ENCODE data around the gene P3H3.

Gene P3H3

DNA sequence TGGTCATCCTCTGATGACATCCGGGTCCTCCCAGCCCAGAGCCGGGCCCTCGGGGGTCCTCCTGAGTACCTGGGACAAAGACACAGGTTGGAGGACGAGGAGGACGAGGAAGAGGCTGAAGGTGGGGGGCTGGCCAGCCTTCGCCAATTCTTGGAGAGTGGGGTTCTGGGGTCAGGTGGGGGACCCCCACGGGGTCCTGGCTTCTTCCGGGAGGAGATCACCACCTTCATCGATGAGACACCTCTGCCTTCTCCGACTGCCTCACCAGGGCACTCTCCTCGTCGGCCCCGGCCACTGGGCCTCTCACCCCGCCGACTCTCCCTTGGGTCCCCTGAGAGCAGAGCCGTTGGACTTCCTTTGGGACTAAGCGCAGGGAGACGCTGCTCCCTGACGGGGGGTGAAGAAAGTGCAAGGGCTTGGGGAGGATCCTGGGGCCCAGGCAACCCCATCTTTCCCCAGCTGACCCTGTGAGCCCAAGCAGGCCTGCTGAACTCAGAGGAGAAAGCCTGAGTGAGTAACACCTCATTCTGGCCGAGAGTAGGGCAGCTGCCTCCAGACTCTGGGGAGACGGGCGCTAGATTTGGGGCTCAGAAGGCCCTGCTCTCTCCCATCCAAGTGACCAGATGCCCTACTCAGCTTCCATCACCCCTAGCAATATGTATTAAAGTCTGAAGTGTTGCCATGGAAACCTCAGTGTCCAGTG, 1.3 kb upstream of the P3H3 start:
- DNase-seq, result no peak

DNA sequence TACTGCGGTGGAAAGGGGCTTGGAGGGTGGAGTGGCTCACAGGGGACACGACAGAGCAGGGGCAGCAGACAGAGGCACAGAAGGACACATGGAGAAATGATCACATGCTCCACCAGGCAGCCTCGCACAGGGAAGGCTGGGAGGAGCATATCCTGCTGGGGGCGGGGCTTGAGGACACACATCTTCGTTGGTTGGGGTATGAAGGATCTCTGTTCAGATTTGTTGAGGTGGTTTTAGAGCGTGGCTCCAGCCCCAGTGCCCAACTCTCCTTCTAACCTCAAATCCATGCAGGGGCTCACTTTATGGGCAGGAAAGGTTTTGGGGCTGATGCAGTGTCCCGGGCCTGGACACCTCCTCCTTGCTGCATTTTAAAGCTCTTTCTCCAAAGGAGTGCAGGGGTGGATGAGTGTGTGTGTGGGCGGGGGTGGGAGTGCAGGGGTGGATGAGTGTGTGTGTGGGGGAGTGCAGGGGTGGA, 733 bp upstream of the P3H3 start:
- DNase-seq, result peak; percentile 90

GRCh38 chr12:6828781-6829535, 751 bp downstream of the P3H3 start:
- DNase-seq, result peak; percentile 85

DNA sequence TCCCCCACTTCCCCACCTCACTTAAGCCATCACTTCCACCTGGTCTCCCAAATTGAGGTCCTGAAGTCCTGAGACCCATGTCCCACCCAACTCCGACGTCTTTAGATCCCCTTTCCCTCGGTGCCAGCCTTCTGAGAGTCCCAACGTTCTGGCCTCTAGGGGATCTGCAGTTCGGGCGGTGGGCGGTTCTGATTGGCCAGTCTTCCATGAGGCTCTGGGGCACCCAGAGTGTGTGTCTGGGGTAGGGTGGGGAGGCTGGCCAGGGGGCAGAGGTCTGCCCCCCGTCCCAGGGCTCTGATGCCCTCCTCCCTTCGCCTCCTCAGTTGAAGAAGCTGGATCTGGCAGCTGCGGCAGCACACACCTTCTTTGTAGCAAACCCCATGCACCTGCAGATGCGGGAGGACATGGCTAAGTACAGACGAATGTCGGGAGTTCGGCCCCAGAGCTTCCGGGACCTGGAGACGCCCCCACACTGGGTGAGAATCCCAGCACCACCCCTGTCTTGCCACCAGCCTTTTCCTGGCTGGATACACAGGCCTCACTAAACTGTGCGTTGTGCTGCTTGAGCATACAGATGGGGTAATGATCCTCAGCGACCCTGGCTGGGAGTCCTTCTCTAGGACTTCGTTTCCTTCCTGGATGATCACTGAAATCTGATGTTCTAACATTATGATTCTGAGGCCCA, 1.5 kb downstream of the P3H3 start:
- no peak for DNase-seq

- no peak for DNase-seq
Observed at GRCh38 chr12:6830286-6830890, 2.2 kb downstream of the P3H3 start.

DNA sequence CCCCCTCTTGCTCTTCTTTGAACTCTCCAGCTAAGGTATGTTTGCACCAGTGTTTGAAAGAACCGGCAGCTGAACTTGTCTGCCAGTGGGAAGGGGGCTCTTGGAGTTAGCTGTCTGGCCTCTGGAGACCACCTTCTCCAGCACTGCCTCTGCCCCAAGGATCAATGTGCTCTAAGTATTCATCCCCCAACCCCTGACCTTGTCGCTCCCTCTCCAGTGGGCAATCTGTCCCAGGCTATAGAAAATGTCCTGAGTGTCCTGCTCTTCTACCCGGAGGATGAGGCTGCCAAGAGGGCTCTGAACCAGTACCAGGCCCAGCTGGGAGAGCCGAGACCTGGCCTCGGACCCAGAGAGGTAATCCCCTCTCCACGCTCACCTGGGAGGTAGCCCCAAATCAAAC, 2.8 kb downstream of the P3H3 start:
- no peak for DNase-seq

GRCh38 chr12:6831450-6831995, 3.3 kb downstream of the P3H3 start:
- DNase-seq, result no peak

- DNase-seq, result no peak
Observed at GRCh38 chr12:6832125-6832524, 3.9 kb downstream of the P3H3 start.

- DNase-seq, result no peak
Observed at GRCh38 chr12:6833189-6833890, 5.1 kb downstream of the P3H3 start.

DNA sequence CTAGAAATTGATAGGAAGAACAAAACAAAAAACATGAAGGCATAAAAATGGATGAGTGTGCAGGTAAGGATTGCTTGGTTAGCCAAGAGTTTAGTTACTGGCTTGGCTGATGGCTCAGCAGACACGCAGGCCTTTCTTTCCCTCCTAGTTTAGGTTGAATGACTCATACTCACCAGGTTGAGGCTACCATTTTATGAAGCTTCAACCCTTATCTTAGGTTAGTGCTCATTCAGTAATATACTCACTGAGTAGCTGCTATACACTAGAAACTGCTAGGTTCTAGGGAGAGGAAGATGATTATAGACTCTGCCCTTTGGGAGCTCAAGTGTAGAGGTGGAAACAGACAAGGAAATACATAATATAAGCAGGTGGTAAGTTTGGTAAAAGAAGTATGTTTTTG, 6.0 kb downstream of the P3H3 start:
- no peak for DNase-seq

GRCh38 chr12:6834873-6835272, 6.7 kb downstream of the P3H3 start:
- DNase-seq, result no peak

DNA sequence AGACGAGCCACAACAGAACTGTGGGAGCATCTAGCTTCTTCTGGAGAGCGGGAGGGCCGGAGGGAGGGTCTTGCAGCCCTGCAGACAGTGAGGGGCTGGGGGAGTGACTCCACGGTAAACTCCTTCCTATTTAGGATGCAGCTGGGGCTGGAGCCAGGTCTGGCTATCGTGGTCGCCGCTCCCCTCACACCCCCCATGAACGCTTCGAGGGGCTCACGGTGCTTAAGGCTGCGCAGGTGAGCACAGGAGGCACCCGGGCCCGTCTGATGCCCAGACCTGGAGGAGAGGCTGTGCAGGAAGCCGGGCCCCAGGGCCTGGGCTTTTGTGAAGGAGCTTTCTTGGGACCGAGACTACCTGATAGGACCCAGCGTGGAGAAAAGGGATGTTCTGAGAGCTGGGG, 8.6 kb downstream of the P3H3 start:
- no peak for DNase-seq

DNA sequence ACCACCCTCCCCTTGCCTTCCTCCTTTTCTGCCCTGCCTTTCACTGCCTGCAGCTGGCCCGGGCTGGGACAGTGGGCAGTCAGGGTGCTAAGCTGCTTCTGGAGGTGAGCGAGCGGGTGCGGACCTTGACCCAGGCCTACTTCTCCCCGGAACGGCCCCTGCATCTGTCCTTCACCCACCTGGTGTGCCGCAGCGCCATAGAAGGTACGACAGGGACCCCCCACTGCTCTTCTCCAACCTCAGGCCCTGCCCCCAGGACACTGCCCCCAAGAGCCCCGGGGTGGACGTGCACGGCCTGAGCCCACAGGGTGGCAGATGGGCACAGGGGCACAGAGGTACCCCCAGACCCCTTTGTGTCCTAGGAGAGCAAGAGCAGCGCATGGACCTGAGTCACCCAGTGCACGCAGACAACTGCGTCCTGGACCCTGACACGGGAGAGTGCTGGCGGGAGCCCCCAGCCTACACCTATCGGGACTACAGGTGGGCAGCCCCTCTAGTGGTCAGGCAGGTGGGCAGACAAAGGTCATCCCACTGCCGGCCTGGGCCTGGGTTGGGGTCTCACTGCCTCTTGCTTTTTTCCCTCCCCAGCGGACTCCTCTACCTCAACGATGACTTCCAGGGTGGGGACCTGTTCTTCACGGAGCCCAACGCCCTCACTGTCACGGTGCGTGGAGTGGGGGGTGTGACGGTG, 9.3 kb downstream of the P3H3 start:
- no peak for DNase-seq

GRCh38 chr12:6838854-6839253, 10.6 kb downstream of the P3H3 start:
- no peak for DNase-seq

DNA sequence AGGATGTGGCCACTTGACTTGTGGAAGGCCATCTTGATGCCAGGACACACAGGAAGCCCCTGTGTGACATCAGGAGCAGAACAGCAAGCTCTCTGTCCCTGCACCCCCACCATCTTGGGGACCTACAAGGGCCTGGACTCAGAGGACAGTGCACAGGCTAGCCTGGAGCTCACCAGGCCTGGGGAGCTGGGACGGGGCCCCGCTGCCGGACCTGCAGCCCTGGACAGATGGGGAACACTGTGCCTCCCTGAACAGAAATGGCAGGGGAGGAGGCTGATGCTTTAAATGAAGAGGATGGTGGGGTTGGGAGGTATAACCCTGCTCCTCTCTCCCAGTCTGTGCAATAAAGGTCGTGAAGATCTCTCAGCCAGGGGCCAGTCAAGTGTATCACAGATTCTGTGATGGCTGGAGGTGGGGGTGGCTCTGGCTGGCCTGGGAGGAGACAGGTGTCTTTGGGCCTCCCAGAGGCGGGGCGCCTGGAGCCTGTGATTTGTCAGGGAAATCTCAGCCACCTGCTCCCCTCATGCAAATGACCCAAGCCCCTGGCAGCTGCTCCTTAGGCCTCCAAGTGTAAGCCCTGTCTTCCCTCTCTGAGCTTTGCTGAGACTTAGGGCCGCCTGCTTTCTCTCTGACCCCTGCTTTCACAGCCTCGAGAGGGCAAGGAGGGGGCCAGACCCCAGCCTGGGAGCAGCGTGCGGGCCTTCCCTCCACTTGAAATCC, 11.4 kb downstream of the P3H3 start:
- peak; percentile 73 for DNase-seq

DNA sequence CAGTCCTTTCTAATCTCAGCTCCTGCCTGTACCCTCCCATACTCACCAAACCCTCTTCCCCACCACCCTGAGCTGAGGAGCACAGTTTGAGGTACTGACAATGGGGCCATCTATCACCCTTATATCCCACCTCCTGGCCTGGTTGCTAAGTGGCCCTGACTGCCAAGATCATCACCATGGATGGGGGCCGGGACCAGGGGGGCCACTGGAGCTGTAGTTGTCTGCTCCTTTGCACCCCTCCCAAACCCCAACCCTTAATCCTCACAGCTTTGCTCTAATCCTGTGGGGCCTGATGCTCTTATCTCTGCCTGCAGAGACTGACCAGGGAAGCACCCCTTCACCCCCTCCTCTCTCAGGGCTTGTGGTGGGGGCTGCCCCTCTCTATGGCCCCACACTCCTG, 12.1 kb downstream of the P3H3 start:
- DNase-seq, result no peak

DNA sequence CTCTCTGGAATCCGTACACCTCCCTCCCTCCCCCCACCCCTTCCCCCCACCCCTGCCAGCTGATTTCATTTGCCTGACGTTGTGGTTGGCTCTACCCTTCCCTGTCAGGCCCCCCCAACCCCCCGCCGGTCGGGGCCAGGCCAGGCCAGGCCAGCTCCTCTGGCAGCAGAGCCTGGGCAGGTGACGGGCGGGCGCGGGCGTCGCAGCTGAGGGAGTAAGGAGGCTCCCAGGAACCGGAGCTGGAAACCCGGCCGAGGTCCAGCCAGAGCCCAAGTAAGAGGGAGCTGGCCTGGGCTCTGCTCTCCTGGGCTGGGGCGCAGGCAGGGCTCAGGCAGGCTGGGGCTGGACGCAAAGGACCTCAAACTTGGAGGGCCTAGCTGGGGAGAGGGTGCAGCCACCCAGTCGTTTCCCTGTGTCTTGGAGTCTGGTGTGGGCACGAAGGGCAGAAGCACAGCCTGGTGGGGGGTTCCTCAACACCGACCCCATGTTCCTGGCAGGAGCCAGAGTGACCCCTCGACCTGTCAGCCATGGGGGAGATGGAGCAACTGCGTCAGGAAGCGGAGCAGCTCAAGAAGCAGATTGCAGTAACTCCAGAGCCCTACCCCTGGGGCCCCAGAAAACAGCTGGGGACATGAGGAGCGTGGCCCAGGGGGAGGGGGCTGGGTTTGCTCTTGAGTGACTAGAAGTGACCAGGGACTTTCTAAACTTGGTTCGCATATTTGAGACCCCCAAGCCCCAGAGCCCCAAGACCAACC, 12.7 kb downstream of the P3H3 start, which contains the start of gene GNB3:
GNB3 (plus strand) TSS at position 165 of the 755 bp plus-strand sequence; CDS start at position 528, 363 bp downstream.
- DNase-seq, result peak; percentile 44

- no peak for DNase-seq
Observed at GRCh38 chr12:6842075-6842474, 13.9 kb downstream of the P3H3 start.

DNA sequence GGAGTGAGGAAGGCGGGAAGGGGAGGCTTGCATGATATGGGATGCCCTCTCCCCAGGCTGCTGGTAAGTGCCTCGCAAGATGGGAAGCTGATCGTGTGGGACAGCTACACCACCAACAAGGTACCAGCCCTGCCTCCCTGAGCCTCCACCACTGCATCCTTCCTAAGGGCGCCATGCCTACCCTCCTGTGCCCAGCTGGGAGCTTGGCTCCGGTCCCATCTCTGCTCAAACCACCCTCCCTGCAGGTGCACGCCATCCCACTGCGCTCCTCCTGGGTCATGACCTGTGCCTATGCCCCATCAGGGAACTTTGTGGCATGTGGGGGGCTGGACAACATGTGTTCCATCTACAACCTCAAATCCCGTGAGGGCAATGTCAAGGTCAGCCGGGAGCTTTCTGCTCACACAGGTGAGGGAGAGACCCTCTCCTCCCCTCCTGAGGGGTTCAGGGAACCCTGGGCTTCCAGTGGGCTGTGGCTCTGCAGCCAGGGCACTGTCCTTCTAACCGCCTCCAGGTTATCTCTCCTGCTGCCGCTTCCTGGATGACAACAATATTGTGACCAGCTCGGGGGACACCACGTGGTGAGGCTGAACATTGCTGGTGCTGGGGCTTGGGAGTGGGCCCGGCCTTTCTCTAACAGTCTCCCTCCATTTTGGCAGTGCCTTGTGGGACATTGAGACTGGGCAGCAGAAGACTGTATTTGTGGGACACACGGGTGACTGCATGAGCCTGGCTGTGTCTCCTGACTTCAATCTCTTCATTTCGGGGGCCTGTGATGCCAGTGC, 15.1 kb downstream of the P3H3 start:
- DNase-seq, result no peak

All from retina (tissue), 1 donor.